Fibroblast of gingiva (primary cell): Measurements from ENCODE around the gene TTC32.

Experiments used
- DNase-seq: peaks from one replicate; pipeline ENCODE4 v3.0.0-alpha.2; 2011; ENCODE audit warnings: low read depth

TTC32 gene

GRCh38 chr2:19850056-19851050 is 51.4 kb downstream of the TTC32 start:
- no peak for DNase-seq

- no peak for DNase-seq
Observed at GRCh38 chr2:19848952-19849351, 52.8 kb downstream of the TTC32 start.

DNA sequence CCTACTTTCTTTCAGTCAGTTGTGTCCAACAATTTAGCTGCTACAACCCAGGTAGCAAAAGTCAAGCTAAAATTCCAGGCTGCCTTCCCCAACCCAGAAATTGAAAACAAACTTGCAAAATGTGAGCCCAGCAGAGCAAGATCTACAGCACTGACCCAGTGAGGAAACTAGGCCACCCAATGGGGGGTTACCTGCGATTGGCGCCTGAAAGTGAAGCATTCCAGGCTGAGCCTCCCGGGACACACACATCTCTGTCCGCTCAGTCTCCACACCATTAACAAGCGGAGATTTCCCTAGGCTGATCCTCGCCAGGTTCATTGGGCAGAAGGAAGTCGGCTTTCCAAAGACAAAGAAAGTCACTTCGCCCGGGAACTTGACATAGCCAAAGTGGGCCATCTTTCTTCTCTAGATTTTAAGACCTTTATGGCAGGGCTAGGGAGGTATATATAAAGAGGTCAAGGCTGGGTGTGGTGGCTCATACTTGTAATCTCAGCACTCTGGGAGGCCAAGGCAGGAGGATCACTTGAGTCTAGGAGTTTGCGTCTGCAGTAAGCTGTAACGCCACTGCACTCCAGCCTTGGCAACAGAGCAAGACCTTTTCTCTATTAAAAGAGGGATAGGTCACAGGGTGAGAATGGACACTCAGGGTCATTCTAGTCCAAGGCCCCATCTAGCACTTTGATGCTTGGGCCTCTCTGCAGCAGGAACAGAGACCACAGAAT is 53.6 kb downstream of the TTC32 start:
- DNase-seq, result no peak

DNA sequence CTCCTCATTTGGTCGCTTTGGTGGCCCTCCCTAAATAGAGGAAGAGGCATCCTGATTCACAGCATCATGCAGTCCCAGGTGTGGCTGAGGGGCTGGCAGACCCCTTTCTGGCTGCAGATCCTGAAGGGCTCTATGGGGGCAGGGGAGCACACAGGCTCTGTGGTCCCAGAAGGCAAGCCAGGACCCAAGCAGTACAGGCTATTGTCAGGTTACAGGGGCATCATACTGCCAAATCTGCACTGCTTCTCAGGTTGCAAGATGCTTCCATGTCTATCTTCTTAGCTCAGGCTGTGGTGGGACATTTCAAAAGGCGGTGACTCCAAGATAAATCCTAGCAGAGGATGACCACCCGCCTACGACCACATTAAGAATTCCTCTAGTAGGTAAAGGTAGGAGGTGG is 54.3 kb downstream of the TTC32 start:
- no peak for DNase-seq
